Measurements from ENCODE around the gene EBF3. TPM values are rescaled to one million over a fixed set of nuclear protein-coding genes. Genes with fewer than 3 reads are reported as not detected.

Gene EBF3
- total RNA-seq, 1 experiment from 2014 or later: not detected

DNA sequence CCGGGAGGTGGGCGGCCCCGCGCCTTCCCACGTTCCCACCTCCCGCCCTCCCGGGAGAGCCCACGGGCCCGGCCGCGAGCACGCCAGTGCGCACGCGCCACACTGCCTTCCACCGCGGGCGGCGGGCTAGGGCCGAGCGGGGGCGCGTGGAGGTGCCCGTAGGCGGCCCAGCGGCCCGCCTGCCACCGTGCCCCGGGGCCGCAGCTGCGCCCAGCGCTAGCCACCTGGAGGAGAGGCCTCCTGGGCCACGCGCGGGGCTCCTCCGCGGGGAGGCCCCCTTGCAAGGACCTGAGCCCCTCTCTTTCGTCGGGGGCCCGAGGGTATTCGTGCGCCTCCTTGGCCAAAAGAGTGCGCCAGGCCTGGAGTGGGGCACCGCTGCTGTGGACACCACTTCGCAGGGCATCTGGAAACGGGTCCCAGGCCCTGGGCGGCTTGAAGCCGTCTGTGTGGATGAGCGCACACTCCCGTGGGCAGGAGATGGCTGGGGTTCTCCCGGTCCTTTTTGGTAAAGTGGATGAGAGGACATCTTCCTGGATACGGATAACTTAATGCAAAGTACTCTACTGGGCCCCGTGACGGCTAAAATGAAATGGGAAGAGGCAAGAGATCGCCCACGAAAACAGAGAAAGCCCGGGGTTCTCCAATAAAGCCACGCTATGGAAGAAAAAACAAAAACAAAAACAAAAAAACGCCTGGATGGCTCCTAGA, 9.0 kb upstream of the EBF3 start:
- Histone ChIP-seq H3K9me3 (ENCODE audit: low read length) (no peaks in the 10 kb centered on the region), H3K4me3 (ENCODE audit: low read length) (no peak overlapping the region), H3K9me2 (replicated peaks; ENCODE audit: low read length) (no peaks in the 10 kb centered on the region), H3K4me1 (ENCODE audit: insufficient read depth, low read length) (peaks cover 6% of the 10 kb centered on the region), H2AFZ (ENCODE audit: low read length) (no peak overlapping the region), H4K20me1 (ENCODE audit: low read length) (no peaks in the 10 kb centered on the region), H3K36me3 (ENCODE audit: low read depth, low read length) (no peaks in the 10 kb centered on the region), H3K79me2 (ENCODE audit: low read length) (no peaks in the 10 kb centered on the region), H3K27me3 (ENCODE audit: low read length) (peaks cover 42% of the 10 kb centered on the region), H3K4me2 (ENCODE audit: low read length) (no peak overlapping the region), H3K9ac (ENCODE audit: low read length) (no peak overlapping the region), H3K27ac (ENCODE audit: low read length) (no peak overlapping the region), H3F3A (ENCODE audit: low read length, unreplicated experiment) (no peaks in the 10 kb centered on the region)
- no TSS peak for BruUV-seq (replicated peaks)
- intact Hi-C loops (cut with micrococcal nuclease): loop anchor here (5.0 kb wide), 1 partner anchor 154 kb away; no protein-coding TSS in a partner anchor
- ChIA-PET POLR2A (ENCODE audit: unreplicated experiment) (no interaction called here), CTCF (no interaction called here)
- DNase-seq (no peak), ATAC-seq (no peak)
- TF ChIP-seq, protein P1, sequence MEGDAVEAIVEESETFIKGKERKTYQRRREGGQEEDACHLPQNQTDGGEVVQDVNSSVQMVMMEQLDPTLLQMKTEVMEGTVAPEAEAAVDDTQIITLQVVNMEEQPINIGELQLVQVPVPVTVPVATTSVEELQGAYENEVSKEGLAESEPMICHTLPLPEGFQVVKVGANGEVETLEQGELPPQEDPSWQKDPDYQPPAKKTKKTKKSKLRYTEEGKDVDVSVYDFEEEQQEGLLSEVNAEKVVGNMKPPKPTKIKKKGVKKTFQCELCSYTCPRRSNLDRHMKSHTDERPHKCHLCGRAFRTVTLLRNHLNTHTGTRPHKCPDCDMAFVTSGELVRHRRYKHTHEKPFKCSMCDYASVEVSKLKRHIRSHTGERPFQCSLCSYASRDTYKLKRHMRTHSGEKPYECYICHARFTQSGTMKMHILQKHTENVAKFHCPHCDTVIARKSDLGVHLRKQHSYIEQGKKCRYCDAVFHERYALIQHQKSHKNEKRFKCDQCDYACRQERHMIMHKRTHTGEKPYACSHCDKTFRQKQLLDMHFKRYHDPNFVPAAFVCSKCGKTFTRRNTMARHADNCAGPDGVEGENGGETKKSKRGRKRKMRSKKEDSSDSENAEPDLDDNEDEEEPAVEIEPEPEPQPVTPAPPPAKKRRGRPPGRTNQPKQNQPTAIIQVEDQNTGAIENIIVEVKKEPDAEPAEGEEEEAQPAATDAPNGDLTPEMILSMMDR (conservative IDR thresholded peaks at IDR 0.05; ENCODE audit: low read depth, low read length): no peak
- TF ChIP-seq EZH2phosphoT487 (IDR thresholded peaks at IDR 0.05; ENCODE audit: borderline replicate concordance, low read length): no peak
- no peak for TF ChIP-seq EZH2 (IDR thresholded peaks at IDR 0.05; ENCODE audit: low read length, unreplicated experiment)

DNA sequence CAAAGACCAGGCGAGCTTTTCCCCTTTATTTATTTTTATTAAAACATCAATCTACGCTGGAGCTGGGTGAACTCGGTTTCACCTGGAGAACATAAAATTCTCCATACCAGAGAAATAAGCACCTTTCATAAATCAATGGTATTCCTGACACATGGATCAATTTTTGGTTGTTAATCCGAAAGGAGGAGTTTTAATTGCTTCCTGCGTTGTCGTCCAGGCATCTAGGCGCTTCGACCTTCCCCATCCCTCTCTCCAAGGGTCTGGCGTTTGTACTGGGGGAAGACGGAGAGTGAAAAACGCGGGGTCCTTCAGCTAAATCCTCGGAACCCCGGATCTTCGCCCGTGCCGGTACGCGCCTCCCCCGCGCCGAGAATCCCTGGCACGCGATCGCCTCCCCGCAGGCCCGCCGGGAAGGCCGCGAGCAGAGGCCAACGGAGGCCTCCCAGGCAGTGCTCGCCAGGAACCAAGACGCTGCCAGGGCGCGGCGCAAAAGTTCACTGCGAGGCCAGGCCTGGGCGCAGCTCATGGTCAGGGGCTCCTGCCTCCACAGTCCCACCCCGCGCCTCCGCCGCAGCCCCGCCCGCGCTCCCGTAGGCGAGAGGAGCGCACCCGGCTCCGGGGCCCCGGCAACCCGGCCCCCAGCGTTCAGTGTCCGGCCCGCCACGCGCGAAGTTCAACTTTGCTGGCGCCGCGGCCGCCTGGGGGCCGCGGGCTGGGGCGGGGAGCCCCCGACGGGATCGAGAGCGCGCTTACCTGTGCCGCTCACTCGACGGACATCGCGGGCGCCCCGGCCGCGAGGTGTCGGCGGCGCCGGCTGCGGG, 8.3 kb upstream of the EBF3 start:
- Histone ChIP-seq H3K4me2 (ENCODE audit: low read length) (peak overlapping the region; percentile 71), H3F3A (ENCODE audit: low read length, unreplicated experiment) (no peaks in the 10 kb centered on the region), H3K4me3 (ENCODE audit: low read length) (peak overlapping the region; percentile 27; the same call in 1 of the 2 replicates), H3K9me2 (replicated peaks; ENCODE audit: low read length) (no peaks in the 10 kb centered on the region), H3K4me1 (ENCODE audit: insufficient read depth, low read length) (peaks cover 6% of the 10 kb centered on the region), H3K79me2 (ENCODE audit: low read length) (no peaks in the 10 kb centered on the region), H3K9ac (ENCODE audit: low read length) (no peak overlapping the region), H3K9me3 (ENCODE audit: low read length) (no peaks in the 10 kb centered on the region), H3K27ac (ENCODE audit: low read length) (no peak overlapping the region), H3K27me3 (ENCODE audit: low read length) (peaks cover 44% of the 10 kb centered on the region), H4K20me1 (ENCODE audit: low read length) (no peaks in the 10 kb centered on the region), H2AFZ (ENCODE audit: low read length) (0 out of 2 replicates have a peak overlapping the region, but pooled peaks have one; percentile 34), H3K36me3 (ENCODE audit: low read depth, low read length) (no peaks in the 10 kb centered on the region)
- intact Hi-C loops (cut with micrococcal nuclease): loop anchor here (5.0 kb wide), 1 partner anchor 155 kb away; no protein-coding TSS in a partner anchor
- ATAC-seq: no peak
- ChIA-PET CTCF (no interaction called here), POLR2A (ENCODE audit: unreplicated experiment) (no interaction called here)
- BruUV-seq (replicated peaks): no TSS peak
- TF ChIP-seq, protein P1 (conservative IDR thresholded peaks at IDR 0.05; ENCODE audit: low read depth, low read length): no peak
- TF ChIP-seq EZH2phosphoT487 (IDR thresholded peaks at IDR 0.05; ENCODE audit: borderline replicate concordance, low read length) (no peak), EZH2 (IDR thresholded peaks at IDR 0.05; ENCODE audit: low read length, unreplicated experiment) (no peak)
- DNase-seq: no peak
